Activated naive CD4-positive, alpha-beta T cell treated with anti-CD3 and anti-CD28 coated beads for 36 hours (primary cell): Measurements from ENCODE around the gene THRB. TPM values are rescaled to one million over a fixed set of nuclear protein-coding genes. Genes with fewer than 3 reads are reported as not detected.

ENCODE experiments used
- CTCF ChIA-PET: fragments of 350-600 bp; sonication (Branson Sonifier 250); formaldehyde crosslinking; loops from one replicate; lab custom pipeline; 2021; ENCODE audit warnings: antibody characterized with exemption; lab: Charles Lee
- DNase-seq: peaks from one replicate; pipeline ENCODE4 v3.0.0-alpha.2; 2020
- H3K27ac Mint-ChIP-seq: one replicate; pipeline ENCODE4 v1.8.0; 2021; ENCODE audit warnings: mild to moderate bottlenecking, mixed read lengths
- H3K27me3 Mint-ChIP-seq: one replicate; pipeline ENCODE4 v1.8.0; 2021; ENCODE audit warnings: low read depth, mixed read lengths
- H3K36me3 Mint-ChIP-seq: one replicate; pipeline ENCODE4 v1.8.0; 2021; ENCODE audit warnings: low read depth, mixed read lengths
- H3K4me1 Mint-ChIP-seq: one replicate; pipeline ENCODE4 v1.8.0; 2021; ENCODE audit warnings: low read depth, mixed read lengths
- H3K4me3 Mint-ChIP-seq: one replicate; pipeline ENCODE4 v1.8.0; 2021; ENCODE audit warnings: mild to moderate bottlenecking, moderate library complexity, mixed read lengths
- H3K9me3 Mint-ChIP-seq: one replicate; pipeline ENCODE4 v1.8.0; 2021; ENCODE audit warnings: mixed read lengths
- intact Hi-C: fragments of 100-400 bp; cut with micrococcal nuclease; formaldehyde crosslinking; loops from one replicate; pipeline ENCODE4 v1.15.1; 2023
- total RNA-seq, 2 experiments: library from RNA; stranded (reverse); gene quantifications; one replicate each; pipeline ENCODE4 v1.2.3, GENCODE V29; 2021

Gene THRB
- total RNA-seq, 2 experiments from 2014 or later, result not detected

DNA sequence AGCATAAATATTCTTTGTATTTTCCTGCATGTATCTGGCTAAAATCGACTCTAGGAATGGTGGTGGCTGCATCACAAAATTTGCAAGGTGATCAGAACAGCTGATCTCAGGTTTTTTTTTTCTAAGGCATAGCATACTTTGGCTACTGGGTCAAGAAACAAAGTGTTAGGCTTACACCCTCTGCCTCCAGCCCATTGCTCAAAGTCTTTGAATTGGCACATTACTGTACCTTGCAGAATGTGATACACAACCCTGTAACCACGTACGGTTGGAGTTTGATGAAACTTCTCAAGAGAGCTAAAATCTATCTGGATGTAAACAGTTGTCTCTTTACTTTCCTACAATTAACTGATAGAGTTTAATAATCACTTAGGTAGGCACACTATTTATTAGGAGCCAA is 188.1 kb downstream of the THRB start:
- CTCF ChIA-PET, result interaction anchor here (0.6 kb wide), 1 partner anchor 379 kb away, joined by 3 read pairs; no protein-coding TSS in a partner anchor
- Mint-ChIP-seq H3K9me3 (no peaks in the 10 kb centered on the region), H3K27me3 (peaks cover 4% of the 10 kb centered on the region), H3K4me1 (no peaks in the 10 kb centered on the region), H3K27ac (no peak overlapping the region), H3K36me3 (no peaks in the 10 kb centered on the region), H3K4me3 (no peak overlapping the region)
- intact Hi-C loops, result no loop called here
- no peak for DNase-seq

DNA sequence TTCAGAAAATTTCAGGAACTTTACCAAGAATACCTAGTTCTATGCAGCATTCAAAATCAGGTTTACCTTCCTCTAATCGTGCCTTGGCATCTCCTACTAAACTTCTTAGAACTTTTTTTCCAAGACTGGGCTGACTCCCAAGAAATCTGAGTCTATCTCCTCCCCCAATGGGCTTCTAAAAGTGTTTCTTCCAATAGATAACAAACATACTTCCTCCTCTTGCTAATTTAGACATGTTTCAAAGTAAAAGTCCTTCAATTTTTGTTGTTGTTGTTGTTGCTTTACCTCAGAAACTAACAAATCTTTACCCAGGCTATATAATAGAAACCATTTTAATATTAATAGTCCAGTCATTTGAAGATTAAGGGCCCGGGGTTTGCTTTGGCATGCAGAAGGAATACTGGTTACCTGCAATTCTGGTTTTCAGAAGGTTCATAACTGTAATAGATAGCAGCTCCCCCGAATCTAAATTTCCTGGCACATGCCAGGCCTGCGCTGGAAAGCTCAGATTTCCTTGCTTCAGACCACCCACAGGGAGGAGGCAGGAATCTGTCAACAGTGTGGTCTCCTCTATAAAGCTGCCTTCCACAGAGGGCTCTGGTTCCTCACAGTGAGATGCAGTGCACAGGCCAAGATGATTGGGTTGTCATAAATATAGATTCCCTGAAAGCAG is 188.7 kb downstream of the THRB start:
- H3K27ac Mint-ChIP-seq, result no peak overlapping the region
- intact Hi-C loops, result no loop called here
- H3K36me3 Mint-ChIP-seq, result no peaks in the 10 kb centered on the region
- CTCF ChIA-PET, result no interaction called here
- no peak for DNase-seq
- H3K9me3 Mint-ChIP-seq, result no peaks in the 10 kb centered on the region
- peaks cover 4% of the 10 kb centered on the region for H3K27me3 Mint-ChIP-seq
- no peak overlapping the region for H3K4me3 Mint-ChIP-seq
- no peaks in the 10 kb centered on the region for H3K4me1 Mint-ChIP-seq

DNA sequence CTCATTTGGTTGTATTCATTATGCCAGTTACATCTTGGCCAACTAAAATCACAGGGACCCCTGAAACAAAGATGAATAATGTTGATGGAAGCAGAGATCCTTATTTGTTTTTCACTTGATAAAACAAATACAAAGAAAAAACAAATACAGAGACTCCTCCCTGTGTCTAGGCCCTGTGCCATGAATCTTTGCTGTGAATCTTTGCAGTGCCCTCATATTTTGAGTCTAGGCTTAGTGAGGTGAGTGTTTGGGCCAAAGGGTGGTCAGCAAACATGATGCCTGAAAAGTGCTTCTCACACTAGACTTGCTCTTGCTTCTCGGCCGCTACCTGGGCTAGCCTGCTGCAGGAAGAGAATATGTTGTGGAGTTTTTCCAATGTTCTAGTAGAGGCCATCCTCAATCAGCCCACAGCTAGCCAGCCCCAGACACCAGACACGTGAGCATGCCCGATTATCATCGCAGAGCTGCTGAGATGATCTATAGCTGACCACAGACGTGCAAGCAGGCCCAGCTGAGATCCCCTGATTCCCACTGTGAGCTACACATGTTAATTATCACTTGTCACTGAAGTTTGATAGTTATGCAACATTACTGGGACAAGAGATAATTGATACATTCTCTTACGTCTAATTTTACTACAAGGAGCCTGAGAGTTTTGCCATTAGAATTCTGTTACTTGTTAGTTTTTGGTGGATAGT is 191.4 kb downstream of the THRB start:
- DNase-seq, result no peak
- intact Hi-C loops, result no loop called here
- no peaks in the 10 kb centered on the region for H3K9me3 Mint-ChIP-seq
- no peaks in the 10 kb centered on the region for H3K4me1 Mint-ChIP-seq
- CTCF ChIA-PET, result no interaction called here
- H3K36me3 Mint-ChIP-seq, result no peaks in the 10 kb centered on the region
- H3K4me3 Mint-ChIP-seq, result no peak overlapping the region
- no peak overlapping the region for H3K27ac Mint-ChIP-seq
- H3K27me3 Mint-ChIP-seq, result peaks cover 8% of the 10 kb centered on the region

GRCh38 chr3:24302396-24302795 is 192.3 kb downstream of the THRB start:
- DNase-seq, result no peak
- CTCF ChIA-PET, result no interaction called here
- Mint-ChIP-seq H3K27ac (no peak overlapping the region), H3K9me3 (no peaks in the 10 kb centered on the region), H3K27me3 (peaks cover 8% of the 10 kb centered on the region), H3K4me1 (no peaks in the 10 kb centered on the region), H3K4me3 (no peak overlapping the region), H3K36me3 (no peaks in the 10 kb centered on the region)
- intact Hi-C loops, result no loop called here

DNA sequence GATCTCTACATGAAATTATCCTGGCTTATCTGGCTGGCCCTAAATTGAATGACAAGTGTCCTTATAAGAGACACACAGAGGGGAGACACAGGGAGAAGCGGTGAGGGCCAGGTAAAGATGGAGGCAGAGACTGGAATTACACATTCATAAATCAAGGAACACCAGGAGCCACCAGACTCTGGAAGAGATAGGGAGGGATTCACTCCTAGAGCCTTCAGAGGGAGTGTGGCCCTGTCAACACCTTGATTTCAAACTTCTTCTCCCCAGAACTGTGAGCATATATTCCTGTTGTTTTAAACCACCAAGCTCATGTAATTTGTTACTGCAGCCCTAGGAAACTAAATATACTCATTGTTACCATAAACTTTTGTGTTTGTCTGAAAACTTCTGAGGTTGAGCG is 193.7 kb downstream of the THRB start:
- CTCF ChIA-PET, result no interaction called here
- peaks cover 13% of the 10 kb centered on the region for H3K27me3 Mint-ChIP-seq
- H3K4me1 Mint-ChIP-seq, result no peaks in the 10 kb centered on the region
- no peak overlapping the region for H3K4me3 Mint-ChIP-seq
- intact Hi-C loops, result no loop called here
- DNase-seq, result no peak
- H3K9me3 Mint-ChIP-seq, result no peaks in the 10 kb centered on the region
- H3K27ac Mint-ChIP-seq, result no peak overlapping the region
- no peaks in the 10 kb centered on the region for H3K36me3 Mint-ChIP-seq

DNA sequence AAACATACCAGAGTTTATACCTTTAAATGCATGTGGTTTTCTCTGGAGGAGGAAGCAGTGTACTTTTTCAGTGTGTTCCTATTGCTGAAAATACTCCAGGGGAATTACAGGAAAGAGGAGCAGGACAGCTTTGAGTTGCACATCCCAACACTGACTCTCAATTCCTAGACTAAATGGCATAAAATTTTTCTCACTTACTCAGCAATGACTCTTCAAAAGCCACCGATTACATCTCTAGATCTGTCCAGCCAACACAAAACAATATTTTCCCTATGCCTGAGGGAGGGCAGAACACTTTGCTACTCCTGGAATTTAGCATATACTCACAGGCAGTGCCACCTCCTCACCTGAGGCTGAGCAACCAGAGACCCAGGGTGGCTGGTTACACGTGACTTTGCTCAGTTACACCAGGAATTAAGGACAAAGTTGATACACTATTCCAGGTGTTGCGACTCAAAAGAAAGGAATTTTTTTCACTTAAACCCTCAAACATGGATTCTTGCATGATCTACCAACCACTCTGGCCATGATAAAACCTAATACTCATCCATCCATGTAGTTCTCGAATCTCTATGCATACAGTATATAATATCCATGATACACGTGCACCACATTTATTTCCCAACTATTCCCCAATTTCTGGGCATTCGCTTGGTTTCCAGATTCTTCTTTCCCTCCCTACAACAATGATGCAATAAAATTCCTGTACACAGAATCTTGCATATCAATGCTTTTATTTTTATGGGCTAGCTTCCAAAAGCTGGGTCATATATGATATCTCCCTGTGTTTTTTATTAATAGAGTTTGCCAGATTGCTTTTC is 194.6 kb downstream of the THRB start:
- Mint-ChIP-seq H3K4me1 (no peaks in the 10 kb centered on the region), H3K27me3 (peaks cover 13% of the 10 kb centered on the region), H3K27ac (no peak overlapping the region), H3K9me3 (no peaks in the 10 kb centered on the region), H3K36me3 (no peaks in the 10 kb centered on the region), H3K4me3 (no peak overlapping the region)
- DNase-seq, result no peak
- CTCF ChIA-PET, result no interaction called here
- intact Hi-C loops, result no loop called here

- Mint-ChIP-seq H3K36me3 (no peaks in the 10 kb centered on the region), H3K27ac (no peak overlapping the region), H3K27me3 (peaks cover 13% of the 10 kb centered on the region), H3K4me1 (no peaks in the 10 kb centered on the region), H3K4me3 (no peak overlapping the region), H3K9me3 (no peaks in the 10 kb centered on the region)
- intact Hi-C loops, result no loop called here
- no peak for DNase-seq
- CTCF ChIA-PET, result no interaction called here
Observed at GRCh38 chr3:24299246-24299805, 195.3 kb downstream of the THRB start.

DNA sequence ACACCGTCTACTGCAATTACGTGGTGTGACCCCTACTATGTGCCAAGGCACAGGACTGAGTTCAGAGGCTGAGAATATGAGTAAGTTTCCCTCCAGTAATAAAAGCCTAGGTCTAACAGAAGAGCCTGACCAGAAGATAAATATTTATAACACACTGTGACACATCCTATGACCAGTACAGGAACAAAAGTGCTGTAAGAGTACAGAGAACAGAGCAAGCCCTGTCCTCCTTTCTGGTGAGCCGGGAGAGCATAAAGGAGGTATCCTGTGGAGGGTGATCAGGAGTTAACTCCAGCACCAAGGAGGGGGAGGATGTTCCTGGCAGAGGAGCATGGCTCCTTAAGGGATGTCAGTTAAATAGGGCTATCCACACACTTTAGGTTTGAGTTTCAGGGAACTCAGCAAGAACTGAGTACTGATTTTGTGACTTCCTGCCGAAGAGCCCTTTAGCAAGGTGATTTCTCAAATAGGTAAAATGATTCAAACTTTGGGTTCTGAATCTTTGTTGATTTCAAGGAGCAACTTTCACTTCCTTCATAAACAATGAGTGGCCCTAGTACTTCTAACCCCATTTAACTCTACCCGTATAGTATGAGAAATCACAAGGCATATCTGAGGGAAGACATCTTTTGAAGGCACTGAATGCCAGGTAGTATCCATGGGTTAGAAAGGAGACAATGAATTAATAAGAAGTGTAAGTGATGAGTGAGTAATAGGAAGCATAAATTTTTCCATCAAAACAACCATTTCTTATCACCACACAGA is 198.0 kb downstream of the THRB start:
- H3K36me3 Mint-ChIP-seq, result no peaks in the 10 kb centered on the region
- intact Hi-C loops, result no loop called here
- CTCF ChIA-PET, result no interaction called here
- no peak overlapping the region for H3K4me3 Mint-ChIP-seq
- H3K4me1 Mint-ChIP-seq, result no peaks in the 10 kb centered on the region
- H3K9me3 Mint-ChIP-seq, result peaks cover 5% of the 10 kb centered on the region
- H3K27me3 Mint-ChIP-seq, result peaks cover 9% of the 10 kb centered on the region
- DNase-seq, result no peak
- no peak overlapping the region for H3K27ac Mint-ChIP-seq

GRCh38 chr3:24294150-24294549 is 200.5 kb downstream of the THRB start:
- no peaks in the 10 kb centered on the region for H3K4me1 Mint-ChIP-seq
- CTCF ChIA-PET, result no interaction called here
- H3K36me3 Mint-ChIP-seq, result no peaks in the 10 kb centered on the region

GRCh38 chr3:24291646-24292045 is 203.0 kb downstream of the THRB start:
- H3K9me3 Mint-ChIP-seq, result peaks cover 5% of the 10 kb centered on the region
- CTCF ChIA-PET, result no interaction called here

More at GRCh38 chr3:24294150-24294549, 200.5 kb downstream of the THRB start:
- DNase-seq, result no peak
- intact Hi-C loops, result no loop called here
- H3K27ac Mint-ChIP-seq, result no peak overlapping the region
- peaks cover 5% of the 10 kb centered on the region for H3K9me3 Mint-ChIP-seq
- H3K27me3 Mint-ChIP-seq, result peaks cover 9% of the 10 kb centered on the region
- H3K4me3 Mint-ChIP-seq, result no peak overlapping the region

GRCh38 chr3:24290596-24290995 is 204.1 kb downstream of the THRB start:
- no peak overlapping the region for H3K27ac Mint-ChIP-seq
- intact Hi-C loops, result no loop called here
- H3K4me1 Mint-ChIP-seq, result no peaks in the 10 kb centered on the region
- no peak overlapping the region for H3K4me3 Mint-ChIP-seq
- no peaks in the 10 kb centered on the region for H3K36me3 Mint-ChIP-seq
- no peak for DNase-seq
- peaks cover 3% of the 10 kb centered on the region for H3K27me3 Mint-ChIP-seq
- CTCF ChIA-PET, result no interaction called here
- peaks cover 8% of the 10 kb centered on the region for H3K9me3 Mint-ChIP-seq

More at GRCh38 chr3:24291646-24292045, 203.0 kb downstream of the THRB start:
- intact Hi-C loops, result no loop called here
- Mint-ChIP-seq H3K4me1 (no peaks in the 10 kb centered on the region), H3K4me3 (no peak overlapping the region), H3K36me3 (no peaks in the 10 kb centered on the region), H3K27me3 (peaks cover 6% of the 10 kb centered on the region), H3K27ac (no peak overlapping the region)
- DNase-seq, result no peak
